Hepatocyte (in vitro differentiated cells): ENCODE data around the gene PITPNC1. TPM values are rescaled to one million over a fixed set of nuclear protein-coding genes. Genes with fewer than 3 reads are reported as not detected.

Experiments
- DNase-seq: peaks from one replicate; pipeline ENCODE4 v3.0.0-alpha.2; 2016; ENCODE audit warnings: low spot score
- H2AFZ ChIP-seq: fragments of 200-600 bp; sonication (generic); 2 replicates; pipeline ENCODE4 v1.6.0; 2016; ENCODE audit warnings: antibody characterized with exemption, mild to moderate bottlenecking
- H3K27ac ChIP-seq: fragments of 200-600 bp; sonication (generic); 2 replicates; pipeline ENCODE4 v1.5.1; 2016; ENCODE audit warnings: mild to moderate bottlenecking
- H3K27me3 ChIP-seq: fragments of 200-600 bp; sonication (generic); 2 replicates; pipeline ENCODE4 v1.6.1; 2016
- H3K36me3 ChIP-seq: fragments of 200-600 bp; sonication (generic); replicated peaks from 2 replicates; pipeline ENCODE4 v1.5.1; 2016; ENCODE audit warnings: low read depth; ENCODE audit not compliant: insufficient read depth
- H3K4me1 ChIP-seq: fragments of 200-600 bp; sonication (generic); 2 replicates; pipeline ENCODE4 v1.5.1; 2016; ENCODE audit warnings: mild to moderate bottlenecking, moderate library complexity; ENCODE audit not compliant: insufficient read depth
- H3K4me2 ChIP-seq: fragments of 200-600 bp; sonication (generic); 2 replicates; pipeline ENCODE4 v1.6.0; 2016
- H3K4me3 ChIP-seq: fragments of 200-600 bp; sonication (generic); 2 replicates; pipeline ENCODE4 v1.5.1; 2016; ENCODE audit warnings: mild to moderate bottlenecking
- H3K79me2 ChIP-seq: fragments of 200-600 bp; sonication (generic); 2 replicates; pipeline ENCODE4 v1.6.0; 2017; ENCODE audit warnings: mild to moderate bottlenecking
- H3K9me2 ChIP-seq: fragments of 200-600 bp; sonication (generic); replicated peaks from 2 replicates; pipeline ENCODE4 v1.6.0; 2017; ENCODE audit warnings: mild to moderate bottlenecking; ENCODE audit not compliant: insufficient read depth
- H3K9me3 ChIP-seq: fragments of 200-600 bp; sonication (generic); 2 replicates; pipeline ENCODE4 v1.5.1; 2016; ENCODE audit warnings: low read depth, mild to moderate bottlenecking
- H4K20me1 ChIP-seq: fragments of 200-600 bp; sonication (generic); 2 replicates; pipeline ENCODE4 v1.6.0; 2016; ENCODE audit warnings: mild to moderate bottlenecking; ENCODE audit not compliant: insufficient read depth, poor library complexity, severe bottlenecking
- CTCF ChIP-seq: fragments of 200-600 bp; sonication (generic); IDR thresholded peaks from 2 replicates; pipeline ENCODE4 v1.5.1; 2016; ENCODE audit warnings: antibody characterized with exemption, mild to moderate bottlenecking; ENCODE audit not compliant: poor library complexity
- EZH2 ChIP-seq: fragments of 200-600 bp; sonication (generic); IDR thresholded peaks from 2 replicates; pipeline ENCODE4 v1.6.1; 2016; ENCODE audit warnings: antibody characterized with exemption, mild to moderate bottlenecking, borderline replicate concordance
- EZH2phosphoT487 ChIP-seq: fragments of 200-600 bp; sonication (generic); IDR thresholded peaks from one replicate; pipeline ENCODE4 v1.6.1; 2018; ENCODE audit warnings: antibody characterized with exemption, mild to moderate bottlenecking, low read depth, moderate library complexity; ENCODE audit not compliant: unreplicated experiment, severe bottlenecking
- WGBS: methylation state at CpG from one replicate; pipeline ENCODE4 v1.1.6; 2016; ENCODE audit warnings: low lambda C conversion rate; ENCODE audit errors: missing lambda C conversion rate; 5-methylcytosine and 5-hydroxymethylcytosine counted together
- polyA plus RNA-seq: library from polyadenylated mRNA; unstranded; fragments of >200 nt; fragmentation: Nextera tagmentation; extraction: Ambion mirVana; gene quantifications from 2 replicates; pipeline ENCODE4 v1.2.1, GENCODE V29; 2016
- total RNA-seq: library from RNA; depleted of rRNA; stranded (reverse); fragments of >200 nt; gene quantifications from 2 replicates; pipeline ENCODE4 v1.2.3, GENCODE V29; 2014

PITPNC1 gene
- total and polyA plus RNA-seq, 2 experiments from 2014 or later: 4.6 to 8.1 TPM

GRCh38 chr17:67518876-67519275 lies 141.8 kb downstream of the PITPNC1 start:
- no peak overlapping the region for H3K27ac ChIP-seq
- H3K36me3 ChIP-seq: no peaks in the 10 kb centered on the region
- no peaks in the 10 kb centered on the region for H3K9me2 ChIP-seq
- no peak overlapping the region for H3K4me3 ChIP-seq
- no peaks in the 10 kb centered on the region for H3K27me3 ChIP-seq
- 96% methylated on average over 3 of the region's 3 CpGs for WGBS
- no peaks in the 10 kb centered on the region for H3K79me2 ChIP-seq
- H3K9me3 ChIP-seq: no peaks in the 10 kb centered on the region
- H3K4me1 ChIP-seq: peaks cover 8% of the 10 kb centered on the region
- DNase-seq: no peak
- no peaks in the 10 kb centered on the region for H4K20me1 ChIP-seq
- H3K4me2 ChIP-seq: no peak overlapping the region
- no peak for TF ChIP-seq CTCF
- no peak for TF ChIP-seq EZH2
- no peak for TF ChIP-seq EZH2phosphoT487
- no peak overlapping the region for H2AFZ ChIP-seq

- Histone ChIP-seq H3K36me3 (no peaks in the 10 kb centered on the region), H3K4me1 (peaks cover 5% of the 10 kb centered on the region), H3K79me2 (no peaks in the 10 kb centered on the region), H4K20me1 (no peaks in the 10 kb centered on the region), H3K4me2 (no peak overlapping the region), H3K27ac (no peak overlapping the region), H3K4me3 (no peak overlapping the region), H3K27me3 (no peaks in the 10 kb centered on the region), H3K9me3 (no peaks in the 10 kb centered on the region), H3K9me2 (no peaks in the 10 kb centered on the region), H2AFZ (no peak overlapping the region)
- TF ChIP-seq CTCF (no peak), EZH2 (no peak), EZH2phosphoT487 (no peak)
- DNase-seq: no peak
- 63% methylated on average over 5 of the region's 5 CpGs for WGBS
These were observed 142.7 kb downstream of the PITPNC1 start for GRCh38 chr17:67519801-67520251.

GRCh38 chr17:67520252-67520906 lies 143.3 kb downstream of the PITPNC1 start:
- Histone ChIP-seq H3K36me3 (no peaks in the 10 kb centered on the region), H3K79me2 (no peaks in the 10 kb centered on the region), H3K9me2 (no peaks in the 10 kb centered on the region), H3K4me3 (no peak overlapping the region), H3K27ac (no peak overlapping the region), H3K27me3 (no peaks in the 10 kb centered on the region), H3K4me2 (no peak overlapping the region), H4K20me1 (no peaks in the 10 kb centered on the region), H3K9me3 (no peaks in the 10 kb centered on the region), H2AFZ (no peak overlapping the region), H3K4me1 (no peaks in the 10 kb centered on the region)
- no peak for DNase-seq
- WGBS: 64% methylated on average over 13 of the region's 13 CpGs
- TF ChIP-seq CTCF: no peak
- TF ChIP-seq EZH2: no peak
- no peak for TF ChIP-seq EZH2phosphoT487
